ENCODE results near the gene FOXP2.
"Not testable (repeated sequence)": the region's sequence is repeated elsewhere in the genome, so short reads cannot be mapped to it uniquely, and the experiment has no call there.

The FOXP2 gene

GRCh38 chr7:114419441-114420272, 5.0 kb downstream of the FOXP2 start:
- in situ Hi-C loops (cut with HindIII; ENCODE audit: low sequenced_read_pairs): no loop called here

GRCh38 chr7:114422507-114423501, 8.2 kb downstream of the FOXP2 start:
- in situ Hi-C loops (cut with HindIII; ENCODE audit: low sequenced_read_pairs): no loop called here

GRCh38 chr7:114426382-114426781, 11.8 kb downstream of the FOXP2 start:
- in situ Hi-C loops (cut with HindIII; ENCODE audit: low sequenced_read_pairs): no loop called here

GRCh38 chr7:114426824-114427223, 12.2 kb downstream of the FOXP2 start:
- in situ Hi-C loops (cut with HindIII; ENCODE audit: low sequenced_read_pairs): no loop called here

GRCh38 chr7:114428211-114428610, 13.6 kb downstream of the FOXP2 start:
- in situ Hi-C loops (cut with HindIII; ENCODE audit: low sequenced_read_pairs): no loop called here

GRCh38 chr7:114431189-114431588, 16.6 kb downstream of the FOXP2 start:
- in situ Hi-C loops (cut with HindIII; ENCODE audit: low sequenced_read_pairs): no loop called here

- in situ Hi-C loops (cut with HindIII; ENCODE audit: low sequenced_read_pairs): no loop called here
These were observed 17.4 kb downstream of the FOXP2 start for GRCh38 chr7:114432061-114432460.

GRCh38 chr7:114432703-114433102, 18.1 kb downstream of the FOXP2 start:
- in situ Hi-C loops (cut with HindIII; ENCODE audit: low sequenced_read_pairs): no loop called here

GRCh38 chr7:114439581-114439980, 25.0 kb downstream of the FOXP2 start:
- in situ Hi-C loops (cut with HindIII; ENCODE audit: low sequenced_read_pairs): no loop called here

- in situ Hi-C loops (cut with HindIII; ENCODE audit: low sequenced_read_pairs): not testable (repeated sequence)
These were observed 26.3 kb downstream of the FOXP2 start for GRCh38 chr7:114440927-114441326.

- in situ Hi-C loops (cut with HindIII; ENCODE audit: low sequenced_read_pairs): no loop called here
These were observed 29.6 kb downstream of the FOXP2 start for GRCh38 chr7:114444196-114444595.

GRCh38 chr7:114450431-114450830, 35.8 kb downstream of the FOXP2 start:
- in situ Hi-C loops (cut with HindIII; ENCODE audit: low sequenced_read_pairs): no loop called here

- in situ Hi-C loops (cut with HindIII; ENCODE audit: low sequenced_read_pairs): no loop called here
These were observed 45.0 kb downstream of the FOXP2 start for GRCh38 chr7:114459574-114459973.

- in situ Hi-C loops (cut with HindIII; ENCODE audit: low sequenced_read_pairs): no loop called here
These were observed 45.4 kb downstream of the FOXP2 start for GRCh38 chr7:114460021-114460420.

GRCh38 chr7:114466917-114467316, 52.3 kb downstream of the FOXP2 start:
- in situ Hi-C loops (cut with HindIII; ENCODE audit: low sequenced_read_pairs): no loop called here

- in situ Hi-C loops (cut with HindIII; ENCODE audit: low sequenced_read_pairs): no loop called here
These were observed 54.2 kb downstream of the FOXP2 start for GRCh38 chr7:114468844-114469243.

GRCh38 chr7:114472896-114473512, 58.4 kb downstream of the FOXP2 start:
- in situ Hi-C loops (cut with HindIII; ENCODE audit: low sequenced_read_pairs): no loop called here

- in situ Hi-C loops (cut with HindIII; ENCODE audit: low sequenced_read_pairs): no loop called here
These were observed 63.8 kb downstream of the FOXP2 start for GRCh38 chr7:114478384-114478783.

GRCh38 chr7:114481999-114482398, 67.4 kb downstream of the FOXP2 start:
- in situ Hi-C loops (cut with HindIII; ENCODE audit: low sequenced_read_pairs): no loop called here

- in situ Hi-C loops (cut with HindIII; ENCODE audit: low sequenced_read_pairs): no loop called here
These were observed 69.6 kb downstream of the FOXP2 start for GRCh38 chr7:114484226-114484625.

GRCh38 chr7:114487174-114487573, 72.6 kb downstream of the FOXP2 start:
- in situ Hi-C loops (cut with HindIII; ENCODE audit: low sequenced_read_pairs): no loop called here
